ENCODE results near the gene COLEC12.

Gene COLEC12

DNA sequence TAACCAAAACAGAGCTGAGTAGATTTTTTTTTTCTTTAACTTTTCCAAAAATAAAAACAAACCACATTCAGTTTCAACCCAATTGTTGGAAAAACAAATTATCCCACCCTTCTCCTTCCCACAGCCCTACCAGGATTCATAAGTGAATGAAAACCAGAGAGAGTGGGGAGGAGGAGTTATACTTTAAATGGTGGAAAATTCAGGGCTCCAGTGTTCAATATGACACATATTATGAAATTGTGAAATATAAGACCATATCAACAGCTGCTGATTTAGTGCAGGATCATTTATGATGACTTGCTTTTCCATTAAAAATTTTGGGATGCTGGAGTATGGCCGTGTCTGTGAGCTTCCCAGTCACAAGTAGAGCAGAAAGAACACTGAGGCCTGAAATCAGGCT lies 26.7 kb downstream of the COLEC12 start:
- no peak for DNase-seq (ENCODE audit: low read depth)

DNA sequence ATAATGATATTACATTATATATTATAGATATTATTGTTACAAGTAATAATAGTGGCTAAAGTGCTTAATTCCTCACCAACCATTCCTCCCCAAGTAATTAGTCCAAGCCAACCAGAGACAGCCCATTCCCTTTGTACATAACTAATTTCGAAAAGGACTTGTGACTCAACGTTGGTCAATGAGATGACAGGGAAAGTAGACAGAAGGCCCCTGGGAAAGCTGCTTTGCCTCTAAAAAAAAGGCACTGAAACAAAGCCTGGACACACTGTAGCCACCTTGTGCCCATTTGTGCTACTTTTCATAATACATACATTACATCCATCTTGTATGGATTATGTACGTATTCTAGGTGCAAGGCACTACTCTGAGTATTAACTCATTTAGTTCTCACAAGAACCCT lies 28.8 kb downstream of the COLEC12 start:
- no peak for DNase-seq (ENCODE audit: low read depth)

DNA sequence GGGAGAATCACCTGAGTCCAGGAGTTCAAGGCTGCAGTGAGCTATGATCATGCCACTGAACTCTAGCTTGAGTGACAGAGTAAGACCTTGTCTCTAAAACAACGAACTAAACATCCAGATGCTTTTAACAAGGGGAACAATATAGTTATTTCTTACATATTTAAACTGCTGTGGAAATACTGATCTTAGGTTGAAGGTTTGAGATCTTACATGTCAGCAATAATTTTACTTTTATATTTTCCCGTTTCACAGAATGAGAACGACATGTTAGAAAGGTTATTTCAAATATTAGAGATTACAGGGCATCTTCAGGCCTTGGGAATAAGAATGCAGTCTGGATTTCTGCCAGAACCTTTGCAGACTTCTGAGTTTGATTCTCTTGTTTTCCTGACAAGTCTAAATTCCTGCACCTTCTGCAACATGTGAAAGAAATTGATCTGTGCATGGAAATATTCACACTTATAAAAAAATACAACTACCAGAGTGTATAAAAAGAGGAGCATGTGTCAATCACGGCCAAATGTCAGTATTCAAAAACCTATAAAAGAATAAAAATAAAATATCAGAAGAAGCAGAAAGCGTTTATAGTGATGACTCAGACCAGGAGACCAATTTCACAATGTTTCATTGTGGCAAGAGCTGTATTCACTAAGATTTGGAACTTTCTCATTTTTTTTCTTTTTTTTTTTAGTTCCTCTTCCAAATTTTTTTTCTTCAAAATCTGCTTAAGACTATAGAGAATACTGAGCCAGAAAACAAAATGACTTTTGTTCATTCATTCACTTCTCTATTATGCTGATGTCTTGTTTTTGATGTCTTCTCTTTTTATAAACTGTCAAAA lies 29.6 kb downstream of the COLEC12 start:
- no peak for DNase-seq (ENCODE audit: low read depth)

DNA sequence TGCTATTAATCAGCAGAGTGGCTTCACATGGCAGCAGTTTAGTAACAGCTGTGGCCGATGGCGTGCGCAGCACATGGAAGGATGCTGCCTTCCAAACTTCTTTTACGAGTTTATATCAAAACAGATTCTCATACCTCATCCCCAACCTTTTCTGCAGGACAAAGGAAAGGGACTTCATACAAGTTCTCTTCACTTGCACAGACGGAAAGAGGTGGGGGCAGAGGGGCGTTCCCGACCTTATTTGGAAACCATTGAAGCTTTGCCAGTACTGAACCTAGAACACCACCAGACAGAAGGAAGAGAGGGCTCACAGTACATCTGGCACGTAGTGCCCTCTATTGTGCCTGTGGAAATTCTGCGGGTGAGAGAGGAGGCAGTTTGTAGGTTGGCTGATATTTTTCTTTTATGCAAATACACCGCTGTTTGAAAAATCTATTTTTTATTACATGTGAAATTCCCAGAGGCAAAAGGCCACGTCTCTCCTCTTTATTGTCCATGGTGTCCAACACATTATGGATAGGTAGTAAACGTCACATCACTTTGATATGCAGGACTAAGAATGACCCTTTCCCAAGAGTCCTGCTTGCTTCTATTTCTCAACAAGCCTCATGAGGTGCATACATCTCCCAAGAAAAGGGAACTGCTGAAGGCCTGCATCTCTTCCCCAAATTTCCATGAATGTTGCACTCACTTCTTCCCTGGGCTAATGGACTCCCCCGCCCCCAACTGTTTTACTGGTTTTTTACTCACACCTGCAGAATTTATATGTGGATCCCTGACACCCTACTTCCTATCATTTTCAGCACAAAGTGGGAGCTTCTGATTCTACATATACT lies 31.3 kb downstream of the COLEC12 start:
- DNase-seq (ENCODE audit: low read depth), result no peak

DNA sequence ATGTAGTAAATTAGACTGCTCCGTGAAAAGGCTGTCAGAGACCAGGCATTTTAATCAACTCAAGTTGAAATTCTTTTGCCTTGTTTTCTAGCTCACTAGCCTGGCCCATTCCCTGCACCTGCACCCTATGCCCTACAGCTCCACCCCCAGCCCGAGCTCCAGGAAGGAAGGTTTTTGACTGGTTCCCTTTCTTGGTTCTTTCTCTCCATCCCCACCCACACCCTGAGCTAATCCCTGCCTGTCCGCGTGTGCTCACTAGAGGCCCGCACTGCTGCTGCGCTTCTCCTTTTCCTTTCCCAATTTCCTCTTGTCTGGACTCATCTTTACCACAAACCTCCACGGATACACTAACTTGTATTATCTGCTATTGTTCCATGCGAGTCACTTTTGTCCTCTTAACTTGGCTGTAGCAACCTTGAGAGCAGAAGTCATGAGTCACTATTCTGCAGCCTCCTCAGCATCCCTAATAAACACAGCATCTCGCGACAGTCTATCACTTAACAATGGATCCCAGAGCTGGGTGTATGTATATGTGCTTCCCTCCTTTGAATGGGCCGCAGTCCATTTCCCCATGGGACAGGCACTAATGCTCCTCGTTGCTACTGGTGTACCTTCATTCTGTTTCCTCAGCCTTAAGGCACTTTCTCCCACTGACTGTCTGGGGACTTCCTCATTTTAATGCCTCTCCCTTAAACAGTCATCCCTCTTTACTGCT lies 36.5 kb downstream of the COLEC12 start:
- DNase-seq (ENCODE audit: low read depth), result no peak

DNA sequence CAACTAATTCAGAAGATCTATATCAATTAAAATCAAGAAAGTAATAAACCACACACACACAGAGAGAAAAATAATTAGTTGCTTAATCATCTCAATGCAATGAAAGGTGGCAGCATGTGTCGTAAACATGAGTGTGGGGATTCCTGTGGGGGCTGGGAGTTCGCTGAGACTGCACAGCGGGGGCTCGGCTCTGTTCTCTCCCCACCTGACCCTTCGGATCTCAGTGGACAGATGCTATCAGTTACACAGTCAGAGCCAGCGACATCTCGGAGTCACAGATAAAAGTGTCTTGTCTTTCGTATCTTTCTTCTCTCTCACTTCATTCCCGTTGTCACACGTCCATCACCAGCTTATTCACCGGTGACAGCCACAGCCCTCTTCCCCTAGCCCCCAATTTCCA lies 37.1 kb downstream of the COLEC12 start:
- no peak for DNase-seq (ENCODE audit: low read depth)

DNA sequence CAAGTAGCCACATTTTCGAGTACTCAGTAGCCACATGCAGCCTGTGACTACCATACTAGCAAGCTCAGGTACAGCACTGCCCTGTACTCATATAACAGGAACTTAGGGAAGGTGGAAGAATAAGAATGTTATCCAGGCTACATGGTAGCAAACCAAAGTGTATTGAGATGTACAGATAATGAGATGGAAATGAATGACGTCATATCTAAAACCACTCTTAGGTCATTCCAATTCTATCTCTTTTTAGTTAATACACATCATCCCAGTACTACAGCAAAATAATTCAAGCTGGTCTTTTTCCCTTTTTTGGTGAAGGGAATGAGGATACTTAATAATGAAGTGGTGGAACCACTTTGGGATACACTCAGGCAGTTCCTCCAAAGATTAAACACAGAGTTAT lies 38.7 kb downstream of the COLEC12 start:
- DNase-seq (ENCODE audit: low read depth), result no peak

DNA sequence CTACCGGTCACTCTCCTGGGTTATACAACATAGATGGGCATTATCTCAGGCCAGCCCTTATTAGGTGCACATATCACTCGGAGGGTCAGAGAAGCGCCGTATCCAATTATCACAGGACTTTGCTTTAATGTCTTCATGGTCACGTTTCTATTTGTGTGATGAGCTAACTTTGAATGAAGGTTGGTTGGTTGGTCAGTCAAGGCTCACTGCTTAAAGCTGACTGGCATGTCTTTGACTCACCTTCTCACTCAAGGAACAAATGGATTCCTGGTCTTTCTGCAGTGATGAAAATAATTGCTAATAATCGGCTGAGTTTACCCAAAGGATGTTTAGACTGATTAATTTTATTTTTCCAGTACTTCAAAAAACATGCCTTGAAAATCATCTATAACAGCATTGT lies 39.7 kb downstream of the COLEC12 start:
- DNase-seq (ENCODE audit: low read depth), result no peak

DNA sequence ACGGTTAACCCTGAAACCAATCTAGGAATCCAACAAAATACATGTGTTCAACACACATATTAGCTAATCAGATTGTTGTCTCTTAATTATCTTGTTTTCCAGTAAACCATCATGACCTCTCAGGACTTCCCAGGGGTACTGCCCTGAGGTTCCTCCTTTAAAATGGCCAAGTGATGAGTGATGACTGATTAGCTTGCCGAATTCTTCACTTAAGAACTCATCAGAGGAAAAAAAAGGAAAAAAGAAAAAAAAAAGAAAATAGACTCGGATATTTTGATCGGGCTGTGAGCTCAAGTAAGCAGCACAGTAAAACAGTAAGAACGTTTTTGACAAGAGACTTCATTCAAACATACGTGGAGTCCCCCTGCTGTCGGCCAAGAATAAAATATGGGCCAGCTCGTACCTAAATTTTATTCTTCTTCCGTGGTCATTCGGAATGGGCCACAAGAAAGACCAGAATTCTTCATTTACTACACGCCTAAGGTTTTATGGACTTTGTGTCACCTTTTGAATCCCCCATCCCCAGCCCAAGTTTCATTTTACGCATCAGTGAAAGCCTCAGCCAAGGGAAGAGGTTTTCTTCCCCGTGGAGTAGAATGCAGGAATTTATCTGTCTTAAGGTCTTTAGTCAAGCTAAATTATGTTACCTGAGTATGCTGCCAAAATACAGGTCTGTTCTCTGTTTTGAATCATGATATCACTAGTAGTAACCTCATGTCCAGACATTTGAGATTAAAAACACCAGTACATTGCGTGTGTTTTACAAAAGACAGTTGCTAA lies 40.5 kb downstream of the COLEC12 start:
- DNase-seq (ENCODE audit: low read depth), result no peak

DNA sequence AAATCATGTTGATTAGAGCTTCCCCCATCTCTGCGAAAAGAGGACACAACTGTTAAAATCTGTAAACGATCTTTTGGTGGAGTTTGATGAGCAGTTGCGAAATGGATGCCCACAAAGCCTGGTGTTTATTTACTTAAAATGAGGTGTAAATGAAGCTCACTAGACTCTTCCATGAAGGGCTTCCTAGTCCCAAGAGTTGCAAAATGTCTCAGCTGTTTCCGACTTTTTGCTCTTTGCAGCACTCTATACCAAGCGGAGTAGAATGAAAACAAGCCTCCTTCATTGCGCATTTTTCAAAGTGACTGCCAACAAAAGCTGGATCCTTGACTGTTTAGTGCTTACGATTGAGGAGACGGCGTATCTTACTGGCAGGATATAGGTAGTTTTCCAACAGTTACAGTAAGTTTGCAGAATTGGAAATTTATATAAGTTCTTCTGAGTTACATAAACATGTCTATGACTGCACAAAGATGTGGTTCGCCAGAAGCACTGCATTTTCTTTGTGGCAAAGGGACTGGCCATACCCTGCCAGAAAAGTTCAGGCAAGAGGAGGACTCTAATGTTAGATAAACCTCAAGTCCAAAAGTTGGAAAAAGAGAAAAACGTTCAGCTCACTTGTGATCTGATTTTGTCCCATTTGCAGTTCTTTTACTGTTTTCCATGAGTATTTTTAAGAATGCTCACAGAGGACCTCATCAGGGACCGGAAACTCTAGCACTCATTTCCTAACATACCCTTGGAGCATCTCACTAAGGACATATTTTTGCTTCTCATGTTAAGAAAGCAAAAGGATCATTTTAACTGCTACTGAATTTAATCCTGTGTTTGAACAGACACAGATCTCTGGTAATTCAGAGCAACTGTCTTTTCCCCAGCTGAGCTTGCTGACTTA lies 42.7 kb downstream of the COLEC12 start:
- no peak for DNase-seq (ENCODE audit: low read depth)

DNA sequence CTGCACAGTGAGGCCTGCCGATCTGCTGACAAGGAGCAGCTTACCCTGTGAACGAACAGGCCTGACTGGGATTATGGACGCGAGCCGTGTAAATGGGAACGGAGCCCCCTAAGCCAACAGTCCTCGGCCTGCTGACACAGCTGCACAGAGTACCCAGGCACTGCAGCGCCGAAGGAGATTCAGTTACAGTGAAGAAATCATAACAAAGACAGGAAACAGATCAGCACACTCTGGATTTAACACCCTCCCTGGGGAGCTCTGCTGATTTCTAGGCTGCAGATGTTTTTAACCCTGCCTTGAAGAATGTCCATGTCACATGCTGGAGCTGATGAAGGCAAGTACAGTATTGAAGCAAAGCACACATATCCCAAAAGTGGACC lies 43.4 kb downstream of the COLEC12 start:
- DNase-seq (ENCODE audit: low read depth), result peak; percentile 70

DNA sequence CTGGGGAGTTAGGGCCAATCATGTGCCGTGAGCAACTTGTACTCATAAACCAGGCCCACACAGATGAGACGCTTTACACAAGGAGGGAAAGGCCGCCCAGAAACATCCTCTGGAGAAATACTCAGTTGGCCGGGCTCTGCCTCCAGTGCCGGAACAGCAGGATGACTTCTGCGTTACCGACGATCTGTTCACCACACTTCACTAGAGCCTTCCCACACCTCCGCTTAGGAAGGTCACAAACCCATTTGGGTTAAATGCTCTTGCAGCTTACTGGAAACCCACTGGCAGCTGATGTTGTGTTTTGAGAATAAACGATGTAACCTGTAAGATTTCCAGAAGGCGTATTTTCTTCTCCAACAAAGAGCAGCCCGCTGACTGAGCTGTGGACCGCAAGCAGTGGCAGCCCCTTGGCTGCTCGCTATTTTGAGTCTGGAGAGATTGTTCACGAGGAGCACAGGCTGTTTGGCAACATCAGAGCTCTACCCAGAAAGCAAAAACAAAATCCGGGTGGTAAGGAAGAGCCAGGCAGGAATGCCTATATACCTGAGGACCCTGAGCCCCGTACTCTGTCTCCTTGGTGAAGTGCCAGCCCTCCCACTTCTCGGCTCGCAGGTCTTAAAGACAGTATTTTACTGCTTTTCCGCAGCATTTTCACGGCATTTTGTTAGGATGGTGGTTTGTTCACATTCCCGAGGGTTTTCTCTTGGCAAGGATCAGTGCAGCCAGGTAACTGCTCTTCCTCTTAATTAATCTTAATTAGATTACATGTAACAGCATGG lies 44.0 kb downstream of the COLEC12 start:
- no peak for DNase-seq (ENCODE audit: low read depth)

DNA sequence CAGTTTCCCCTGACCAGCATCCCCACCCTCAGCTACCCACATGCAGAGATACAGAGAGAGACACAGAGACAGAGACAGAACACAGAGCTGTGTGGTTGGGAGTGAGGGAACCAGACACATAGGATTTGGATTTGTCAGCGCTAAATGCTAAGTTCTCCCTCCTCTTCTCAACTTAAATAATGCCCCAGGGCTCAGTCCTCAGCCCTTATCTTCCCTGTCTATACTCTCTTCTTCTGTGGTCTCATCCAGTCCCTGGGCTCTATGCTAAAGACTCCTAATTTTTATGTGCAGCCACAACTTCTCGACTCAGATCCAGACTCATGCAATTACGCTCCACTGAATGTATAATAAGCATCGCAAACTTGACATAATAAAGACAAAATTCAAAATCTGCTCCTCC lies 47.1 kb downstream of the COLEC12 start:
- no peak for DNase-seq (ENCODE audit: low read depth)

DNA sequence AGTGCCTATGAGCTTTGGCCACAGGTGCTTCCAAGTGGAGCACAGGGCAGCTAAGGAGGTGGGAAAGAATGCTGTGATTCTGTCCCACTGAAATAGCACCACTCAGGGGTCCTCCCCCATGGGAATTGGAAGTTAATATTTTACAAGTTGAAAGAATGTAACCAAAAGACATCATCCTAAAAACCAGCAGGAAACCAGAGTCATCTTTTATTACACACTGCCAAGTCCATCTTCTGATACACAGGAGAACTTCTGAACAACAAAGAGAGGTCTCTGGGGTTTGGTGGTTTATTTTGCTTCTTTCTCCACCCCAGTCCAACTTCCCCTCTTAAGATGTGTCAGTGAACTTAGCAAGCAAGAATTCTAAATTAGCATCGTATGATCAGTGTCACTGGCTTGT lies 47.7 kb downstream of the COLEC12 start:
- no peak for DNase-seq (ENCODE audit: low read depth)

DNA sequence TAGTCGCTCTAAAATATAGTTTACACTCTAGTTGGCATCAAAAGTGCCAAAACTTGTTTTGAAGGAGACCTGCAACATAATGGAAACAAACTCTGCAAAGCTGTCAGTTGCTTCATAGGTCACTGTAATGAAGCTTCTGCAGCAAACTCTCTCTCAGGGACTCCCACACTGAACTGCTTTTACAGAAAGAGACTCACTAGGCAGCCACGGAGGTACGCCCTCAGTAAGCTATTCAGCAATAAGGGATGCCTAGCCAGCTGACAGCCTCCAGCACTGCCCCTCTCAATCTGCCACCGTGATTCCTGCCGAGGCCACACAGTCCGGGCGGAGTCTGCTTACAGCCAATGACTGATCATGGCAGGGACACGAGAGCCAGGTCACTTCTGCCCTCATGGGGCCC lies 51.1 kb downstream of the COLEC12 start:
- DNase-seq (ENCODE audit: low read depth), result no peak

DNA sequence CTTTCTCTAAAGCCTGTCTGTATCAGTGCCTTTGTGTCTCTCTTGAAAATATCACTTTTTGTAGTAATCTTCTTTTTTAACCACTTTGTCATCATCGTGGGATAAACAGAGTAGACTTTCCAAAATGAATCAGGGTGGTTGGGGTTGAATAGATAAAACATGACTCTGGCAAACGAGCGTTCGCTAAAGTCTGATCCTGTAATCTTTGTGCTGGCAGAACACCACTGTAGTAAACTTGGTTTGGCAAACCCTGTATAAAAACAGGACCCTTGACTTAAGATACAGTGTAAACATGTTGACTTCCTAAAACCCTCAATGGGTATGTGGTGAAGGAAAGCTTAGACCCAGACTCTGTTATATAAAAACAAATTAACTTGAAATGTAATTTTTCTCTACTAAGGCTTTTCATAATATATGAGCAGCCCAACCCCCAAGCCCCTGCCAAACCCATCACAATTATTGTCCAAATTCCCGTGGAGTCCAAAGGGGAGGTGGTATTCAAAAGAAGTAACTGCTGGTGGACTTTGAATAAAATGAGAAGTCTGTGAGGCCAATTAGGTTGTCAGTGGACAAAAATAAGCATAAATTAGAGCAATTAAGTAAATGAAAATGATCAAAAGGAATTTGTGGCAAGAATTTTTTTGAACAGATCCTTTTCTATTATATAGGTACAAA lies 52.2 kb downstream of the COLEC12 start:
- DNase-seq (ENCODE audit: low read depth), result no peak

DNA sequence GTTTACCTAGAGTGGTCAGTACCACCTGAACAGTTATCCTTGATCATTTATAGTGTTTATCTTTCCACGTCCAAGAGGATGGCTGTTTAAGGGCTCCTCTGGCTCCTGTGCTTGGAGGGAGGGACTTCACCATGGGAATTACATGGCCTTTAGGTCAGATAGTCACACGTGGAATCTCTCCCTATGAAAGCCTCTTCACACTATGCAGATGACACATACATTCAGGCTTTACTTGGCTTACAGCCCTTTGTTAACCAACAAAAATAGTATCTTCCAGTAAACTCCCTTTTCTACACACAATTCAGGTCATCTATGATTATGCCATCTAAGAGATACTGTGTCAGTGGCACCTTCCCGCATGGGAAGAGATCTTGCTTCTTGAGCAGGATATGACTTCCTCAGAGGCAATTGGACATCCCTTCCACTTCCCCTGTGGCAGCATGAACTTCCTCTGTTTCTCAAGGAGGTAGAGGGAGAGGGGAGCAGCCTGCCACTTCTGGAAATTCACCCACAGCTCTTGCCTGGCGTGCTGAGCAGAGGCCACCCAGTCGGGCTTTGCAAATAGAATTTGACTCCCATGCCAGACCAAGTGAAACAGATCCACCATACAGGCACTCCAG lies 53.5 kb downstream of the COLEC12 start:
- no peak for DNase-seq (ENCODE audit: low read depth)

DNA sequence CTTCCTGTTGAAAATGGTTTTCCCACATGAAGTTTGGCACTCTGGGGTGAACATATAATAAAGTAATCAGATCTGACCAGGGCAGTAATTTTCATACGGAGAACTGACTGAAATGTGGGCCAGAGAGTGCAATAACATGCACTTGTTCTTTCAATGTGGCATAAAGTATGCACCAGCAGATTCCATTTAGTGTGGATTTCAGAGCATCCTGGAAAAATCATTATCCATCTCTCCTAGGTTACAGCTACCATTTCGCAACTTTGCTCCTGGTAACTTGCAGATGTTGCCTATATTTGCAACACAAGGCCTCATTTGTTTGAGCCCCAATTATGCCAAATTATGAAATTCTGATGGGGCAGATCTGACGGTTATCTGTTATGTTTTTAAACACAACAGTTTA lies 55.4 kb downstream of the COLEC12 start:
- no peak for DNase-seq (ENCODE audit: low read depth)

DNA sequence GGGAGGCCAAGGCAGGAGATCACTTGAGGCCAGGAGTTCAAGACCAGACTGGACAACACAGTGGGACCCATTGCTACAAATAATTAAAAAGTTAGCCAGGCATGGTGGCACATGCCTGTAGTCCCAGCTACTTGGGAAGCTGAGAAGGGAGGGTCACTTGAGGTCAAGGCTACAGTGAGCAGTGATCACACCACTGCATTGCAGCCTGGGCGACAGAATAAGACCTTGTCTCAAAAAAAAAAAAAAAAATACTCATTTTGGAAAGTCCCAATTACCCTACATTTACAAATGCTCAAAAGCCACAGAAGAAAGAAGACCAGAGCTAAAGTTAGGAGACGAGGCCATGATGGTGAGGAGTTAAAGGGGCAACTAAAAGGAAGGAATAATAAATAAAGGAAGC lies 61.9 kb downstream of the COLEC12 start:
- no peak for DNase-seq (ENCODE audit: low read depth)
